Measurements from ENCODE around the gene ECT2.

DNA sequence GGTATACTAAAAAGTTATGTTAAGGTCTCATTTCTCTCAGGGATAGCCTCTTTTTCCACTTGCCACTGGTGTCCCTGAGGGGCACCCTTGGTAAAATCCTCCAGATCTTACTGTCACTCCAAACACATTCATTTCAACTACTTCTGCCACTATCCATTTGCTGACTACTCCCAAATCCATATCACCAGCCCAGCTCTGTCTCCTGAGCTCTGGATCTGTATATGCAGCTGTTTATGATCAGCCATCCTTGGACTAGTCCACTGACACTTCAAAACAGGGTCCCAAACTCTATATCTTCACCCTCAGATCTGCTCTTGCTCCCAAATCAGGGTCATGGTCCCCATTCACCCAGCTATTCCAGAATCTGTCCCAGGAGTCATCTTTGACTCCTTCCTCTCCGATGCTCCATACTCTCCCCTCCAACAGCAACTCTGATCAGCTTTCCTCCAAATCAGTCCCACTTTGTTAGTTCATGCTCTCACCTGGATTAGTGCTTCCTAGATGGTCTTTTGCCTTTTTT is 49.5 kb upstream of the ECT2 start:
- TF ChIP-seq, protein P1, sequence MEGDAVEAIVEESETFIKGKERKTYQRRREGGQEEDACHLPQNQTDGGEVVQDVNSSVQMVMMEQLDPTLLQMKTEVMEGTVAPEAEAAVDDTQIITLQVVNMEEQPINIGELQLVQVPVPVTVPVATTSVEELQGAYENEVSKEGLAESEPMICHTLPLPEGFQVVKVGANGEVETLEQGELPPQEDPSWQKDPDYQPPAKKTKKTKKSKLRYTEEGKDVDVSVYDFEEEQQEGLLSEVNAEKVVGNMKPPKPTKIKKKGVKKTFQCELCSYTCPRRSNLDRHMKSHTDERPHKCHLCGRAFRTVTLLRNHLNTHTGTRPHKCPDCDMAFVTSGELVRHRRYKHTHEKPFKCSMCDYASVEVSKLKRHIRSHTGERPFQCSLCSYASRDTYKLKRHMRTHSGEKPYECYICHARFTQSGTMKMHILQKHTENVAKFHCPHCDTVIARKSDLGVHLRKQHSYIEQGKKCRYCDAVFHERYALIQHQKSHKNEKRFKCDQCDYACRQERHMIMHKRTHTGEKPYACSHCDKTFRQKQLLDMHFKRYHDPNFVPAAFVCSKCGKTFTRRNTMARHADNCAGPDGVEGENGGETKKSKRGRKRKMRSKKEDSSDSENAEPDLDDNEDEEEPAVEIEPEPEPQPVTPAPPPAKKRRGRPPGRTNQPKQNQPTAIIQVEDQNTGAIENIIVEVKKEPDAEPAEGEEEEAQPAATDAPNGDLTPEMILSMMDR (IDR thresholded peaks at IDR 0.05): no peak
- TF ChIP-seq POLR2A (IDR thresholded peaks at IDR 0.05) (no peak), EP300 (IDR thresholded peaks at IDR 0.05) (no peak)

Measured in ovary (tissue), 3 donors.